ENCODE results near the gene ST14.

ST14 gene

DNA sequence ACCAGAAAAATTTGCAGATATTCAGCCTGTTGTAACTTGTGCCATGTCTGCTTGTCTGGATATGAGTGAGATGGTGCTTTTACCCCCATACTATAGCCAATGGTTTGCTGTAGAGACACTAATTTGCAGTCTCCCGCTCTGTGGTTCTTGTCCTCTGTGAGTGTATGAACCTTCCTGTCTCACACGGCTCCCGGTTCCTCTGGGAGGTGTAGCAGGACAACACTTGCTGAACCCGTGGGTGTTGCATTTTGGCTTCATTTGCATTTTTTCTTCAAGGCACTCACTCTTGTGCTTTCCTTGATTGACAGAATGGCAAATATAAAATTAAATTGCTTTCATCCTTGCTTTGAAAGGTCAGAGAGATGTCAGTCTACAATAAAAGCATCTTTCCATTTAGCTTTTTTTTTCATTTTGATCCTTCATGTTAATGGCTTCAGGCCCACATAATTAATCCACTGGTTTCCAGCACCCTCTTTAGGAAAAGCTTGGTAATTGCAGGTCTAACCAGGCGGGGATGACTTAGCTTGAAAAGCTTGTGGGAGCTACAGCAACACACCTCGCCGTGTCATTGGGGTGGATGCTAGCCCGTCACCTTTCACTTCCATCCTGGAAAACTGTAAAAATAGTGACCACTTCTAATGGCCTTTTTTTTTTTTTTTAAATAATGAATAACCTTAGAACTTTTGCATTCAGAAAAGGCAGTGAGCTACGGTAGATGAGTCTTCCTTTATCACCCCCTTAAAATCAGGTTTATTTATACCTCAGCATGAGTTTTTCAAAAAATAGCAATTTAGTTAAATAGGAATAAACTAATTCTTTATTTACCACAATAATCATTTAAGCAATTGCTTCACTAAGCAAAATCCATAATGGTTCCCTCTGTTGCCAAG is 27.4 kb upstream of the ST14 start:
- CTCF ChIA-PET = interaction anchor here (0.6 to 8.1 kb wide), 46 partner anchors 9 to 762 kb away, joined by 3 to 118 read pairs (median 4); no protein-coding TSS in a partner anchor
- no peak overlapping the region for H3K4me3 ChIP-seq (ENCODE audit: low read depth, low read length)
- no peaks in the 10 kb centered on the region for H3K9me3 ChIP-seq (ENCODE audit: control insufficient read depth, insufficient read depth, low read depth, low read length)
- peaks cover 16 to 99% of the 10 kb centered on the region in 2 experiments for H3K36me3 ChIP-seq (ENCODE audit: control insufficient read depth in 2 of 2, insufficient read depth in 1 of 2, low read length in 2 of 2)
- POLR2A ChIA-PET = interaction anchor here (1.3 to 1.7 kb wide), 2 partner anchors 61 to 129 kb away, joined by 13 to 18 read pairs; partner anchors contain the start of genes APLP2 and PRDM10
- no peaks in the 10 kb centered on the region for H3K4me1 ChIP-seq (ENCODE audit: control insufficient read depth, insufficient read depth, low read length)
- TF ChIP-seq TRIM28 (IDR thresholded peaks at IDR 0.05; ENCODE audit: borderline replicate concordance, low read length) = peak; percentile 94; the same call in 1 of the 2 replicates
- peak; percentile 63 for TF ChIP-seq ZNF654 (tag by site-specific recombination; IDR thresholded peaks at IDR 0.05; ENCODE audit: low read depth)
- TF ChIP-seq ZNF830 (tag by site-specific recombination; IDR thresholded peaks at IDR 0.05; ENCODE audit: low read depth) = no peak
- TF ChIP-seq, protein P1, sequence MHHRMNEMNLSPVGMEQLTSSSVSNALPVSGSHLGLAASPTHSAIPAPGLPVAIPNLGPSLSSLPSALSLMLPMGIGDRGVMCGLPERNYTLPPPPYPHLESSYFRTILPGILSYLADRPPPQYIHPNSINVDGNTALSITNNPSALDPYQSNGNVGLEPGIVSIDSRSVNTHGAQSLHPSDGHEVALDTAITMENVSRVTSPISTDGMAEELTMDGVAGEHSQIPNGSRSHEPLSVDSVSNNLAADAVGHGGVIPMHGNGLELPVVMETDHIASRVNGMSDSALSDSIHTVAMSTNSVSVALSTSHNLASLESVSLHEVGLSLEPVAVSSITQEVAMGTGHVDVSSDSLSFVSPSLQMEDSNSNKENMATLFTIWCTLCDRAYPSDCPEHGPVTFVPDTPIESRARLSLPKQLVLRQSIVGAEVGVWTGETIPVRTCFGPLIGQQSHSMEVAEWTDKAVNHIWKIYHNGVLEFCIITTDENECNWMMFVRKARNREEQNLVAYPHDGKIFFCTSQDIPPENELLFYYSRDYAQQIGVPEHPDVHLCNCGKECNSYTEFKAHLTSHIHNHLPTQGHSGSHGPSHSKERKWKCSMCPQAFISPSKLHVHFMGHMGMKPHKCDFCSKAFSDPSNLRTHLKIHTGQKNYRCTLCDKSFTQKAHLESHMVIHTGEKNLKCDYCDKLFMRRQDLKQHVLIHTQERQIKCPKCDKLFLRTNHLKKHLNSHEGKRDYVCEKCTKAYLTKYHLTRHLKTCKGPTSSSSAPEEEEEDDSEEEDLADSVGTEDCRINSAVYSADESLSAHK (tag by site-specific recombination; IDR thresholded peaks at IDR 0.05) = no peak
- TF ChIP-seq ZNF48 (tag by site-specific recombination; IDR thresholded peaks at IDR 0.05) = no peak
- TF ChIP-seq, protein P2, sequence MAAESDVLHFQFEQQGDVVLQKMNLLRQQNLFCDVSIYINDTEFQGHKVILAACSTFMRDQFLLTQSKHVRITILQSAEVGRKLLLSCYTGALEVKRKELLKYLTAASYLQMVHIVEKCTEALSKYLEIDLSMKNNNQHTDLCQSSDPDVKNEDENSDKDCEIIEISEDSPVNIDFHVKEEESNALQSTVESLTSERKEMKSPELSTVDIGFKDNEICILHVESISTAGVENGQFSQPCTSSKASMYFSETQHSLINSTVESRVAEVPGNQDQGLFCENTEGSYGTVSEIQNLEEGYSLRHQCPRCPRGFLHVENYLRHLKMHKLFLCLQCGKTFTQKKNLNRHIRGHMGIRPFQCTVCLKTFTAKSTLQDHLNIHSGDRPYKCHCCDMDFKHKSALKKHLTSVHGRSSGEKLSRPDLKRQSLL (tag by site-specific recombination; IDR thresholded peaks at IDR 0.05) = no peak
- no peak for TF ChIP-seq KLF9 (tag by site-specific recombination; IDR thresholded peaks at IDR 0.05; ENCODE audit: low read depth)
- TF ChIP-seq ZNF423 (tag by site-specific recombination; IDR thresholded peaks at IDR 0.05) = no peak
- TF ChIP-seq ZNF626 (tag by site-specific recombination; IDR thresholded peaks at IDR 0.05) = no peak
- TF ChIP-seq, protein P3, sequence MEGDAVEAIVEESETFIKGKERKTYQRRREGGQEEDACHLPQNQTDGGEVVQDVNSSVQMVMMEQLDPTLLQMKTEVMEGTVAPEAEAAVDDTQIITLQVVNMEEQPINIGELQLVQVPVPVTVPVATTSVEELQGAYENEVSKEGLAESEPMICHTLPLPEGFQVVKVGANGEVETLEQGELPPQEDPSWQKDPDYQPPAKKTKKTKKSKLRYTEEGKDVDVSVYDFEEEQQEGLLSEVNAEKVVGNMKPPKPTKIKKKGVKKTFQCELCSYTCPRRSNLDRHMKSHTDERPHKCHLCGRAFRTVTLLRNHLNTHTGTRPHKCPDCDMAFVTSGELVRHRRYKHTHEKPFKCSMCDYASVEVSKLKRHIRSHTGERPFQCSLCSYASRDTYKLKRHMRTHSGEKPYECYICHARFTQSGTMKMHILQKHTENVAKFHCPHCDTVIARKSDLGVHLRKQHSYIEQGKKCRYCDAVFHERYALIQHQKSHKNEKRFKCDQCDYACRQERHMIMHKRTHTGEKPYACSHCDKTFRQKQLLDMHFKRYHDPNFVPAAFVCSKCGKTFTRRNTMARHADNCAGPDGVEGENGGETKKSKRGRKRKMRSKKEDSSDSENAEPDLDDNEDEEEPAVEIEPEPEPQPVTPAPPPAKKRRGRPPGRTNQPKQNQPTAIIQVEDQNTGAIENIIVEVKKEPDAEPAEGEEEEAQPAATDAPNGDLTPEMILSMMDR (tag by site-specific recombination; IDR thresholded peaks at IDR 0.05) = peak; percentile 32; the same call in 1 of the 2 replicates
- TF ChIP-seq ZSCAN30 (tag by site-specific recombination; IDR thresholded peaks at IDR 0.05) = peak; percentile 64; the same call in 1 of the 2 replicates
- 0 out of 2 replicates have a peak, but pooled peaks have one; percentile 48 for TF ChIP-seq ZNF660 (tag by site-specific recombination; IDR thresholded peaks at IDR 0.05)
- TF ChIP-seq, protein P4, sequence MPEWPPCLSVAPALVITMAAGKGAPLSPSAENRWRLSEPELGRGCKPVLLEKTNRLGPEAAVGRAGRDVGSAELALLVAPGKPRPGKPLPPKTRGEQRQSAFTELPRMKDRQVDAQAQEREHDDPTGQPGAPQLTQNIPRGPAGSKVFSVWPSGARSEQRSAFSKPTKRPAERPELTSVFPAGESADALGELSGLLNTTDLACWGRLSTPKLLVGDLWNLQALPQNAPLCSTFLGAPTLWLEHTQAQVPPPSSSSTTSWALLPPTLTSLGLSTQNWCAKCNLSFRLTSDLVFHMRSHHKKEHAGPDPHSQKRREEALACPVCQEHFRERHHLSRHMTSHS (tag by site-specific recombination; IDR thresholded peaks at IDR 0.05) = no peak
- no peak overlapping the region for H3K27ac ChIP-seq (ENCODE audit: extremely low read depth, low read depth, low read length)

DNA sequence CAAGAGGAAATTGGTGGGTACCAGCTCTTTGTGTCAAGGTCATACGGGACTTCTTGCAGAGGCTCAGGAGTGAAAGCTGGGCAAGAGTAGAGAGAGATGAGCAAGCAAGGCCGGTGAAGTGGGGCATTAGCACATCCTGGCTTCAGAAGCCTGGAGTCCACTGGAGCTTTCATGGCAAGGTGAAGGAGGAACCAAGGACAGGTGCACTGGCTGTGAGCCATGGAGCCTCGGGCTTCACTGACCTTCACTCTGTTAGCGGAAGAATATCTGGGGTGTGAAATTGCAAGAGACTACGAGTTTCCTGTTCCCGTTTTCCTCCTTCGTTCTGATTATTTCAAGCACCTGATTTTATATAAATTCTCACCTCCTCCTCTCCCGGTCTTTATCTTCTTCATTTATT is 25.9 kb upstream of the ST14 start:
- ChIA-PET CTCF (interaction anchor here (3.6 to 8.1 kb wide), 2 partner anchors 142 to 210 kb away, joined by 27 to 118 read pairs; no protein-coding TSS in a partner anchor), POLR2A (no interaction called here)
- H3K4me3 ChIP-seq (ENCODE audit: low read depth, low read length) = no peak overlapping the region
- H3K27ac ChIP-seq (ENCODE audit: extremely low read depth, low read depth, low read length) = no peak overlapping the region
- H3K4me1 ChIP-seq (ENCODE audit: control insufficient read depth, insufficient read depth, low read length) = no peaks in the 10 kb centered on the region
- H3K36me3 ChIP-seq (ENCODE audit: control insufficient read depth in 2 of 2, insufficient read depth in 1 of 2, low read length in 2 of 2) = peaks cover 16 to 96% of the 10 kb centered on the region in 2 experiments; a peak in 2 of 3 replicates
- no peaks in the 10 kb centered on the region for H3K9me3 ChIP-seq (ENCODE audit: control insufficient read depth, insufficient read depth, low read depth, low read length)
- no peak for TF ChIP-seq MZF1 (tag by site-specific recombination; IDR thresholded peaks at IDR 0.05; ENCODE audit: borderline replicate concordance)
- TF ChIP-seq ZNF16 (tag by site-specific recombination; IDR thresholded peaks at IDR 0.05; ENCODE audit: low read depth) = no peak
- TF ChIP-seq ZNF155 (tag by site-specific recombination; IDR thresholded peaks at IDR 0.05) = no peak
- no peak for TF ChIP-seq SCRT1 (tag by site-specific recombination; IDR thresholded peaks at IDR 0.05; ENCODE audit: borderline replicate concordance)
- no peak for TF ChIP-seq ZNF521 (tag by site-specific recombination; IDR thresholded peaks at IDR 0.05)
- no peak for TF ChIP-seq KLF8 (tag by site-specific recombination; IDR thresholded peaks at IDR 0.05)
- TF ChIP-seq ZNF701 (tag by site-specific recombination; IDR thresholded peaks at IDR 0.05) = no peak
- TF ChIP-seq, protein P1 (tag by site-specific recombination; IDR thresholded peaks at IDR 0.05) = no peak
- TF ChIP-seq, protein P5, sequence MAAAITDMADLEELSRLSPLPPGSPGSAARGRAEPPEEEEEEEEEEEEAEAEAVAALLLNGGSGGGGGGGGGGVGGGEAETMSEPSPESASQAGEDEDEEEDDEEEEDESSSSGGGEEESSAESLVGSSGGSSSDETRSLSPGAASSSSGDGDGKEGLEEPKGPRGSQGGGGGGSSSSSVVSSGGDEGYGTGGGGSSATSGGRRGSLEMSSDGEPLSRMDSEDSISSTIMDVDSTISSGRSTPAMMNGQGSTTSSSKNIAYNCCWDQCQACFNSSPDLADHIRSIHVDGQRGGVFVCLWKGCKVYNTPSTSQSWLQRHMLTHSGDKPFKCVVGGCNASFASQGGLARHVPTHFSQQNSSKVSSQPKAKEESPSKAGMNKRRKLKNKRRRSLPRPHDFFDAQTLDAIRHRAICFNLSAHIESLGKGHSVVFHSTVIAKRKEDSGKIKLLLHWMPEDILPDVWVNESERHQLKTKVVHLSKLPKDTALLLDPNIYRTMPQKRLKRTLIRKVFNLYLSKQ (tag by site-specific recombination; IDR thresholded peaks at IDR 0.05; ENCODE audit: borderline replicate concordance) = no peak
- no peak for TF ChIP-seq ZNF585B (tag by site-specific recombination; IDR thresholded peaks at IDR 0.05)
- TF ChIP-seq ZBTB8A (tag by site-specific recombination; IDR thresholded peaks at IDR 0.05) = no peak
